ENCODE data around the gene GRID1.

DNA sequence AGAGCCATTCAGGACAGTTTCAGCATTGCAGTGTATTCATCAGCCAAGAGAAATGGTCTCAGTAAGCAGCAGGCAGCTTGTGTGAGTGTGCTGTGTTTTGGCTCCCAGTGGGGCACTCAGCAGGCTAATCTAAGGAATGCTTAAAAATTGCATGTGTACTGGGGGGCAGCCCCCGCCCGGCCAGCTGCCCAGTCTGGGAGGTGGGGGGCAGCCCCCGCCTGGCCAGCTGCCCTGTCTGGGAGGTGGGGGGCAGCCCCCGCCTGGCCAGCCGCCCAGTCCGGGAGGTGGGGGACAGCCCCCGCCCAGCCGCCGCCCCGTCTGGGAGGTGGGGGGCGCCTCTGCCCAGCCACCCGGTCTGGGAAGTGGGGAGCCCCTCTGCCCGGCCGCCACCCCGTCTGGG lies 116.2 kb downstream of the GRID1 start:
- no peak for TF ChIP-seq GATA3 (IDR thresholded peaks at IDR 0.05; ENCODE audit: low read depth, low read length)
- no peak for TF ChIP-seq GATA2 (IDR thresholded peaks at IDR 0.05; ENCODE audit: low read depth, low read length)

All from SH-SY5Y (cell line).